Smooth muscle cell of the umbilical artery (primary cell): ENCODE measurements around the gene MAP3K19. TPM values are rescaled to one million over a fixed set of nuclear protein-coding genes. Genes with fewer than 3 reads are reported as not detected.

Experiments
- total RNA-seq: library from RNA; depleted of rRNA; stranded (reverse); fragments of >200 nt; gene quantifications from 2 replicates; pipeline ENCODE4 v1.2.3, GENCODE V29; 2014

MAP3K19 gene, protein sequence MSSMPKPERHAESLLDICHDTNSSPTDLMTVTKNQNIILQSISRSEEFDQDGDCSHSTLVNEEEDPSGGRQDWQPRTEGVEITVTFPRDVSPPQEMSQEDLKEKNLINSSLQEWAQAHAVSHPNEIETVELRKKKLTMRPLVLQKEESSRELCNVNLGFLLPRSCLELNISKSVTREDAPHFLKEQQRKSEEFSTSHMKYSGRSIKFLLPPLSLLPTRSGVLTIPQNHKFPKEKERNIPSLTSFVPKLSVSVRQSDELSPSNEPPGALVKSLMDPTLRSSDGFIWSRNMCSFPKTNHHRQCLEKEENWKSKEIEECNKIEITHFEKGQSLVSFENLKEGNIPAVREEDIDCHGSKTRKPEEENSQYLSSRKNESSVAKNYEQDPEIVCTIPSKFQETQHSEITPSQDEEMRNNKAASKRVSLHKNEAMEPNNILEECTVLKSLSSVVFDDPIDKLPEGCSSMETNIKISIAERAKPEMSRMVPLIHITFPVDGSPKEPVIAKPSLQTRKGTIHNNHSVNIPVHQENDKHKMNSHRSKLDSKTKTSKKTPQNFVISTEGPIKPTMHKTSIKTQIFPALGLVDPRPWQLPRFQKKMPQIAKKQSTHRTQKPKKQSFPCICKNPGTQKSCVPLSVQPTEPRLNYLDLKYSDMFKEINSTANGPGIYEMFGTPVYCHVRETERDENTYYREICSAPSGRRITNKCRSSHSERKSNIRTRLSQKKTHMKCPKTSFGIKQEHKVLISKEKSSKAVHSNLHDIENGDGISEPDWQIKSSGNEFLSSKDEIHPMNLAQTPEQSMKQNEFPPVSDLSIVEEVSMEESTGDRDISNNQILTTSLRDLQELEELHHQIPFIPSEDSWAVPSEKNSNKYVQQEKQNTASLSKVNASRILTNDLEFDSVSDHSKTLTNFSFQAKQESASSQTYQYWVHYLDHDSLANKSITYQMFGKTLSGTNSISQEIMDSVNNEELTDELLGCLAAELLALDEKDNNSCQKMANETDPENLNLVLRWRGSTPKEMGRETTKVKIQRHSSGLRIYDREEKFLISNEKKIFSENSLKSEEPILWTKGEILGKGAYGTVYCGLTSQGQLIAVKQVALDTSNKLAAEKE (N-terminal part only)
- total RNA-seq = not detected in 2 replicates

DNA sequence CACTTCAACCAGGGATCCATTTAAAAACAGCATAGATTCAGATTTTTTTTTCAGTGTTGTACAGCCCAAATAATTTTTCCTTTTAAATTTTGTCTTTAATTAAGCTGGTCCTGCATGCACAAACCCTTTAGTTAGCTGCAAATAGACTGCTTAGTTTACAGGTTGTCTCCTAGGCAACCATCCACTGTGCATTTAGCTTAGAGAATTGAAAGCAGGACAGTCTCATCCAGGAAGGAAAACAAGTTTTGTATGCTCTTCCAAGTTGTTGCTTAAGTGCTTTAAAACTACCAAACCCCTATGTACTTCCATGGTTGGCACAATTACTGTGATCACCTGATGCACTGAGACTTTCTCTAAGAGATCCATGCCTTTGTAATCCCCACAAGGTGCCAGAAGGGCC lies at the start of gene MAP3K19:
Gene MAP3K19 (minus strand): TSS at position 148 of the 400 bp plus-strand sequence. CDS start 22,800 bp downstream, outside the sequence.

GRCh38 chr2:135052042-135052876 lies 5.0 kb upstream of the MAP3K19 start, which contains the start of gene RAB3GAP1:
RAB3GAP1 (plus strand) TSS chr2:135052292; CDS start chr2:135052308, 16 bp downstream.

GRCh38 chr2:134918526-134919340 lies 128.5 kb downstream of the MAP3K19 start, which contains the start of gene CCNT2:
CCNT2 (plus strand) TSS chr2:134918822; CDS start chr2:134918855, 33 bp downstream.

Other genes with a start within 250 kb of the MAP3K19 start
- not detected in 2 replicates for gene ACMSD, start 208.8 kb downstream of the MAP3K19 start, total RNA-seq
- 24.9 and 30.7 TPM in 2 replicates for gene CCNT2, start 128.6 kb downstream of the MAP3K19 start, total RNA-seq
- 107 and 121 TPM in 2 replicates for gene RAB3GAP1, start 4.8 kb upstream of the MAP3K19 start, total RNA-seq